NCI-H774 (cell line): ENCODE results near the gene ABHD15.
A peak's percentile ranks its signal among the peaks of the same experiment; 100 is the strongest.

Experiments
- DNase-seq: peaks from one replicate; lab custom pipeline; 2025; lab: John Stamatoyannopoulos, UW

Gene ABHD15

GRCh38 chr17:29595107-29595942, 28.5 kb upstream of the ABHD15 start:
- no peak for DNase-seq

- no peak for DNase-seq
Measured at GRCh38 chr17:29594519-29595090, 27.8 kb upstream of the ABHD15 start.

- DNase-seq, result no peak
Measured at GRCh38 chr17:29593591-29594518, 27.0 kb upstream of the ABHD15 start.

GRCh38 chr17:29592850-29593551, 26.2 kb upstream of the ABHD15 start, which contains the start of gene ANKRD13B:
Gene ANKRD13B (plus strand): TSS chr17:29593132. CDS start chr17:29593622, 490 bp downstream.
- peak; percentile 59 for DNase-seq

GRCh38 chr17:29591737-29592608, 25.1 kb upstream of the ABHD15 start:
- peak; percentile 88 for DNase-seq

- DNase-seq, result peak; percentile 44
Measured at GRCh38 chr17:29591146-29591736, 24.4 kb upstream of the ABHD15 start.

GRCh38 chr17:29590411-29591145, 23.7 kb upstream of the ABHD15 start:
- no peak for DNase-seq

- peak; percentile 92 for DNase-seq
Measured at GRCh38 chr17:29589524-29590410, 22.9 kb upstream of the ABHD15 start, which contains the start of gene GIT1. Gene GIT1 (minus strand): TSS chr17:29589648. CDS start chr17:29589378, 270 bp downstream.

- peak; percentile 21 for DNase-seq
Measured at GRCh38 chr17:29588562-29589411, 21.9 kb upstream of the ABHD15 start.

GRCh38 chr17:29588017-29588561, 21.3 kb upstream of the ABHD15 start:
- no peak for DNase-seq

- no peak for DNase-seq
Measured at GRCh38 chr17:29587591-29587990, 20.8 kb upstream of the ABHD15 start.

- DNase-seq, result no peak
Measured at GRCh38 chr17:29586676-29587469, 20.0 kb upstream of the ABHD15 start.

- DNase-seq, result no peak
Measured at GRCh38 chr17:29585080-29585751, 18.4 kb upstream of the ABHD15 start.

- no peak for DNase-seq
Measured at GRCh38 chr17:29584452-29585079, 17.7 kb upstream of the ABHD15 start.
